K562 (cell line): ENCODE data around the gene CCSER1. TPM values are rescaled to one million over a fixed set of nuclear protein-coding genes. Genes with fewer than 3 reads are reported as not detected.

Source experiments
- ATAC-seq: fragments of 200-7000 bp; cut with Tn5 transposase; 3 replicates; pipeline ENCODE4 v1.9.1; 2020; ENCODE audit warnings: moderate library complexity
- BruUV-seq: library from RNA; stranded (reverse); fragments of 400-500 nt; replicated peaks from 2 replicates; lab custom pipeline; 2021; lab: Mats Ljungman, UMichigan
- CTCF ChIA-PET: fragments of 300-600 bp; formaldehyde crosslinking; extraction: SDS; loops from one replicate; lab custom pipeline; 2021; ENCODE audit warnings: low intra/inter-chr PET ratio; lab: Yijun Ruan, JAX
- POLR2A ChIA-PET: fragments of 300-600, 350-650 bp; sonication (Branson Sonifier 250); formaldehyde crosslinking; extraction: SDS; loops from one replicate; lab custom pipeline; 2021; ENCODE audit warnings: antibody characterized with exemption, inconsistent platforms; lab: Yijun Ruan, JAX
- DNase-seq, 4 experiments: peaks; one replicate each; pipeline versions ENCODE4 v3.0.0 to v3.0.0-alpha.2; 2011 to 2018; ENCODE audit warnings: low spot score in 3 of 4, mixed read lengths in 3 of 4; ENCODE audit errors: extremely low read depth in 1 of 4
- FAIRE-seq: peaks from 2 replicates; lab custom pipeline; 2011; peaks lifted over from hg19 to GRCh38; lab: Jason Lieb, UNC
- H2AFZ ChIP-seq: 2 replicates; pipeline ENCODE4 v1.6.0; 2011; ENCODE audit warnings: low read depth, low read length, control low read depth, inconsistent platforms
- H3K27ac ChIP-seq: fragments of 200-600 bp; 3 replicates; pipeline ENCODE4 v1.8.0; 2011; ENCODE audit warnings: low read depth, mild to moderate bottlenecking, control low read depth, inconsistent platforms, low read length, moderate library complexity, mixed read lengths; ENCODE audit errors: extremely low read depth
- H3K27me3 ChIP-seq, 2 experiments: fragments of 300-600 bp in 1 of 2; 2 replicates in 1 of 2; 3 replicates in 1 of 2; pipeline versions ENCODE4 v1.6.0 to v1.8.0; 2011; ENCODE audit warnings: inconsistent platforms in 2 of 2, low read length in 2 of 2, mild to moderate bottlenecking in 1 of 2, mixed read lengths in 1 of 2, moderate library complexity in 1 of 2; ENCODE audit not compliant: control insufficient read depth in 2 of 2, insufficient read depth in 2 of 2
- H3K36me3 ChIP-seq: fragments of 300-600 bp; 3 replicates; pipeline ENCODE4 v1.8.0; 2011; ENCODE audit warnings: mild to moderate bottlenecking, low read length, inconsistent platforms; ENCODE audit not compliant: control insufficient read depth, insufficient read depth
- H3K4me1 ChIP-seq, 2 experiments: fragments of 200-600 bp in 1 of 2; replicated peaks in 1 of 2; 2 replicates in 1 of 2; 3 replicates in 1 of 2; pipeline versions ENCODE4 v1.5.1 to v1.8.0; 2011; ENCODE audit warnings: inconsistent platforms in 2 of 2, low read length in 2 of 2, mild to moderate bottlenecking in 1 of 2, mixed read lengths in 1 of 2, moderate library complexity in 1 of 2; ENCODE audit not compliant: control insufficient read depth in 2 of 2, insufficient read depth in 2 of 2
- H3K4me2 ChIP-seq: 2 replicates; pipeline ENCODE4 v1.6.1; 2011; ENCODE audit warnings: low read length, control low read depth, inconsistent platforms, mixed read lengths; ENCODE audit not compliant: insufficient read depth
- H3K4me3 ChIP-seq: fragments of 200-600 bp; sonication (generic), shearing (Covaris generic); 2 replicates; pipeline ENCODE4 v1.5.1; 2016; ENCODE audit warnings: control low read depth, inconsistent platforms
- H3K79me2 ChIP-seq: fragments of 200-600 bp; 3 replicates; pipeline ENCODE4 v1.8.0; 2011; ENCODE audit warnings: low read length, inconsistent platforms; ENCODE audit not compliant: control insufficient read depth, insufficient read depth
- H3K9ac ChIP-seq, 2 experiments: 2 replicates each; pipeline versions ENCODE4 v1.6.0 to v1.6.1; 2011; ENCODE audit warnings: low read depth in 2 of 2, low read length in 2 of 2, control low read depth in 1 of 2, inconsistent platforms in 1 of 2, mild to moderate bottlenecking in 1 of 2, mixed read lengths in 1 of 2; ENCODE audit not compliant: insufficient read depth in 1 of 2
- H3K9me1 ChIP-seq: one replicate; pipeline ENCODE4 v1.6.0; 2011; ENCODE audit warnings: inconsistent platforms, mild to moderate bottlenecking, low read length, moderate library complexity; ENCODE audit not compliant: control insufficient read depth, insufficient read depth
- H3K9me3 ChIP-seq: replicated peaks from 2 replicates; pipeline ENCODE4 v1.5.1; 2011; ENCODE audit warnings: low read depth, low read length, inconsistent platforms; ENCODE audit not compliant: control insufficient read depth, insufficient read depth
- H4K20me1 ChIP-seq: replicated peaks from 2 replicates; pipeline ENCODE4 v1.6.1; 2011; ENCODE audit warnings: low read length, inconsistent platforms, mixed read lengths; ENCODE audit not compliant: control insufficient read depth, insufficient read depth
- ATF2 ChIP-seq: sonication (generic); formaldehyde crosslinking; IDR thresholded peaks from 2 replicates; pipeline ENCODE4 v1.8.1; 2022; ENCODE audit warnings: missing genetic modification reagents
- CREB3L1 ChIP-seq: fragments of 450-650 bp; IDR thresholded peaks from 2 replicates; pipeline ENCODE4 v1.6.1; 2014; ENCODE audit warnings: low read depth, mild to moderate bottlenecking, moderate library complexity, borderline replicate concordance
- PTRF ChIP-seq: fragments of 450-650 bp; IDR thresholded peaks from 2 replicates; pipeline ENCODE4 v1.6.1; 2016; ENCODE audit warnings: mild to moderate bottlenecking, missing genetic modification characterization, missing compliant biosample characterization
- TEAD2 ChIP-seq: fragments of 450-650 bp; IDR thresholded peaks from 2 replicates; pipeline ENCODE4 v1.6.1; 2016; ENCODE audit warnings: missing genetic modification characterization, control low read depth, missing compliant biosample characterization
- ZNF444 ChIP-seq: fragments of 250-450 bp; sonication (Bioruptor Pico); IDR thresholded peaks from 2 replicates; pipeline ENCODE4 v1.4.0; 2020; ENCODE audit warnings: mild to moderate bottlenecking, moderate library complexity
- WGBS: fragments of 100-300 bp; shearing (Covaris generic); methylation state at CpG from one replicate; pipeline ENCODE4 v1.1.6; 2016; ENCODE audit warnings: low coverage, mixed read lengths; ENCODE audit not compliant: insufficient coverage; ENCODE audit errors: missing lambda C conversion rate; 5-methylcytosine and 5-hydroxymethylcytosine counted together
- in situ Hi-C: fragments of 300-500 bp; cut with MboI; formaldehyde crosslinking; loops from 4 replicates; pipeline ENCODE4 v1.15.0; 2018; ENCODE audit warnings: inconsistent platforms, mixed read lengths
- intact Hi-C: fragments of 100-400 bp; cut with micrococcal nuclease; formaldehyde crosslinking; loops from 2 replicates; pipeline ENCODE4 v1.14.2; 2022
- polyA plus RNA-seq, 8 experiments: library from polyadenylated mRNA; depleted of rRNA in 4 of 8; stranded (reverse) in 5 of 8; unstranded in 3 of 8; fragments of >200 nt; fragmentation: Nextera tagmentation in 2 of 8; fragmentation: Illumina TruSeq in 1 of 8; extraction: Ambion mirVana in 2 of 8; extraction: Trizol in 1 of 8; gene quantifications; 2 replicates each; pipeline versions ENCODE4 v1.2.1 to v1.2.3, GENCODE V29; 2011 to 2014; ENCODE audit warnings: inconsistent platforms in 1 of 8, missing spikeins in 1 of 8
- total RNA-seq, 7 experiments: library from RNA; depleted of rRNA in 6 of 7; stranded (reverse); fragments of >200 nt in 6 of 7; fragmentation: Illumina TruSeq in 2 of 7; extraction: Trizol in 2 of 7; gene quantifications; 2 replicates each; pipeline versions ENCODE4 v1.2.1 to v1.2.3, GENCODE V29; 2011 to 2021; ENCODE audit warnings: low replicate concordance in 1 of 7

The CCSER1 gene
- total and polyA plus RNA-seq, 9 of the 15 experiments (the other 6 are each of a cell fraction or from before 2014, with no cell fraction given): not detected

GRCh38 chr4:91485415-91485814 is 1358.2 kb downstream of the CCSER1 start:
- ChIA-PET POLR2A (no interaction called here), CTCF (no interaction called here)
- H3K9ac ChIP-seq: no peak overlapping the region
- no peaks in the 10 kb centered on the region for H4K20me1 ChIP-seq
- H3K79me2 ChIP-seq: no peaks in the 10 kb centered on the region
- intact Hi-C loops (no loop called here), in situ Hi-C loops (no loop called here)
- TF ChIP-seq ZNF444 (CRISPR knock-in tag) (no peak), PTRF (no peak), ATF2 (CRISPR knock-in tag) (no peak), CREB3L1 (no peak), TEAD2 (tag) (no peak)
- no TSS peak for BruUV-seq
- H3K9me1 ChIP-seq: no peaks in the 10 kb centered on the region
- H3K4me2 ChIP-seq: no peak overlapping the region
- no peak overlapping the region for H3K27ac ChIP-seq
- no peak for FAIRE-seq
- no peak for DNase-seq
- no peak overlapping the region for H3K4me3 ChIP-seq
- no peaks in the 10 kb centered on the region for H3K4me1 ChIP-seq
- WGBS: 0% methylated on average over 1 of the region's 1 CpG
- ATAC-seq: no peak
- H3K9me3 ChIP-seq: no peaks in the 10 kb centered on the region
- no peaks in the 10 kb centered on the region for H3K27me3 ChIP-seq
- no peak overlapping the region for H2AFZ ChIP-seq
- H3K36me3 ChIP-seq: no peaks in the 10 kb centered on the region
